ENCODE results near the gene FGF14.

DNA sequence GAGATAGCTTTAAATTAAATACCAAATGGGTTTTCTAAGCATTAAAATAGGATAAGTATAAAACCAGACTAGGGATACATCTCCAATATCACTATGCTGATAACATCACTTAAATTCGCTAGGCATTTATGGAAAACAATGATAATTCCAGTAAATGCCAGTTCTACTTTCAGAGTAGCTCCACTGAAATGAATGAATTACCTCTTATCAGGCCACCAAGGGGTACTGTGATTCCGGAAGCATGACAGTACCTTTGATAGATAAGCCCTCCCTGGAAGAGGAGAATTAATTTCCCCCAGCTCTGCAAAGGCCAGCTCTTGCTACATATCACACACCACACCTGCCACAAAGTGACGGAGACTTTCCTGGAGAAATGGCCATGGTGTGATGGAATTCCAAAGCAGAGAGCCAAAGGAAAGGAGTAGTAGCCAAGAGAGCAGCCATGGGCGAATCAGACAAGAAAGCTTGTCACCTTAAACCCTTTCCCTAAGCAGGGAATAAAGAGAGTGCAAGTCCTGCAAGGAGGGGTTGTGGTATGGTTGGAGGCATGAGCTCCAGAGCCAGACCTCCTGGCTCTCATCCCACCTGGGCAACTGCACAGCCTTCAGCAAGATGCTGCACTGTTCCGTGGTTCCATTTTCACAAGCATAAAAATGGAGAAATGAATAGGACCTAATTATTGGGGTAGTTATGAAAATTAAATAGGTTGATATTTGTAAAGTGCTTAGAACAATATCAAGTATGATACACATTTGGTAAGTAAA is 423.1 kb downstream of the FGF14 start:
- no peak for TF ChIP-seq SUZ12 (IDR thresholded peaks at IDR 0.05; ENCODE audit: extremely low read depth, insufficient read depth, insufficient read length)
- TF ChIP-seq YY1 (IDR thresholded peaks at IDR 0.05; ENCODE audit: insufficient read depth, insufficient read length): no peak
